Kidney (tissue), 14 donors: ENCODE results near the gene ORC3. TPM values are rescaled to one million over a fixed set of nuclear protein-coding genes. Genes with fewer than 3 reads are reported as not detected.
"Not testable (repeated sequence)": the region's sequence is repeated elsewhere in the genome, so short reads cannot be mapped to it uniquely, and the experiment has no call there.

ENCODE experiments used
- DNase-seq, 5 donors: peaks; one replicate each; pipeline ENCODE4 v3.0.0-alpha.2; 2013 to 2020
- FAIRE-seq: peaks from 2 replicates; lab custom pipeline; 2012; peaks lifted over from hg19 to GRCh38; lab: Jason Lieb, UNC
- H3K27ac ChIP-seq, 2 donors: one replicate each; pipeline ENCODE4 v1.7.0; 2013; ENCODE audit warnings: low read depth in 2 of 2, low read length in 2 of 2, inconsistent platforms in 1 of 2
- H3K27me3 ChIP-seq: one replicate; pipeline ENCODE4 v1.7.1; 2013; ENCODE audit warnings: low read length, inconsistent platforms; ENCODE audit not compliant: control insufficient read depth, insufficient read depth
- H3K36me3 ChIP-seq, 3 donors: one replicate each; pipeline versions ENCODE4 v1.7.0 to v1.7.1; 2013; ENCODE audit warnings: low read length in 3 of 3, control low read depth in 1 of 3, inconsistent platforms in 1 of 3; ENCODE audit not compliant: insufficient read depth in 3 of 3, control insufficient read depth in 2 of 3
- H3K4me1 ChIP-seq, 3 donors: one replicate each; pipeline versions ENCODE4 v1.7.0 to v1.7.1; 2013; ENCODE audit warnings: low read length in 3 of 3, inconsistent platforms in 1 of 3, low read depth in 1 of 3; ENCODE audit not compliant: control insufficient read depth in 2 of 3, insufficient read depth in 2 of 3
- H3K4me3 ChIP-seq, 3 donors: one replicate each; pipeline versions ENCODE4 v1.7.0 to v1.8.1; 2013; ENCODE audit warnings: low read length in 3 of 3, control low read depth in 1 of 3, inconsistent platforms in 1 of 3
- H3K9ac ChIP-seq, 3 donors: one replicate each; pipeline versions ENCODE4 v1.7.0 to v1.7.1; 2013; ENCODE audit warnings: low read length in 3 of 3, control low read depth in 1 of 3, inconsistent platforms in 1 of 3
- H3K9me3 ChIP-seq, 3 donors: one replicate each; pipeline versions ENCODE4 v1.7.0 to v1.7.1; 2013; ENCODE audit warnings: low read length in 3 of 3, control low read depth in 1 of 3, inconsistent platforms in 1 of 3; ENCODE audit not compliant: control insufficient read depth in 2 of 3, insufficient read depth in 1 of 3
- CTCF ChIP-seq: IDR thresholded peaks from 3 replicates; pipeline ENCODE4 v1.5.1; 2012; ENCODE audit warnings: mild to moderate bottlenecking, moderate library complexity, borderline replicate concordance; ENCODE audit not compliant: insufficient read depth; ENCODE audit errors: extremely low read depth
- intact Hi-C: fragments of 100-400 bp; cut with DNase I; formaldehyde crosslinking; loops from one replicate; pipeline ENCODE4 v1.11.1; 2022
- polyA plus RNA-seq: library from polyadenylated mRNA; stranded (reverse); fragments of 350-450 nt; fragmentation: Illumina TruSeq; extraction: RNeasy Lipid Tissue Mini Kit (QIAGEN cat#74804); gene quantifications from one replicate; pipeline ENCODE4 v1.2.3, GENCODE V29; 2014; ENCODE audit warnings: low read depth, low replicate concordance; ENCODE audit not compliant: insufficient read depth
- total RNA-seq: library from RNA; stranded (reverse); fragmentation: NEBNext Ultra II Directional; extraction: Animal tissue kit (Norgen Biotek cat#: 25700); gene quantifications from one replicate; pipeline ENCODE4 v1.2.1, GENCODE V29; 2021
- donor health status: control.
- donor health status: control.
- donor health status: control.
- donor health status: control.
- donor health status: control.
- donor health status: DM: yes; HTN: yes; CAD: no.
- donor health status: Normal renal cell carcinoma (clear cell type).

The ORC3 gene
- total and polyA plus RNA-seq, 2 donors from 2014 or later = 16.4 to 22.7 TPM

- H3K27ac ChIP-seq = no peak overlapping the region
- H3K9ac ChIP-seq = no peak overlapping the region
- H3K4me1 ChIP-seq = no peaks in the 10 kb centered on the region
- H3K4me3 ChIP-seq = no peak overlapping the region
- TF ChIP-seq CTCF = no peak
- intact Hi-C loops = no loop called here
- no peaks in the 10 kb centered on the region for H3K9me3 ChIP-seq
- no peak for DNase-seq
- no peaks in the 10 kb centered on the region for H3K36me3 ChIP-seq
- FAIRE-seq = no peak
- no peaks in the 10 kb centered on the region for H3K27me3 ChIP-seq
These were observed 10.6 kb downstream of the ORC3 start for GRCh38 chr6:87600576-87600975.

GRCh38 chr6:87606199-87606598, 16.3 kb downstream of the ORC3 start:
- Histone ChIP-seq H3K4me1 (no peaks in the 10 kb centered on the region), H3K27me3 (no peaks in the 10 kb centered on the region), H3K4me3 (no peak overlapping the region), H3K36me3 (peaks cover 2 to 4% (median 2%) of the 10 kb centered on the region in 3 donors), H3K9ac (no peak overlapping the region), H3K9me3 (no peaks in the 10 kb centered on the region), H3K27ac (no peak overlapping the region)
- FAIRE-seq (no peak), DNase-seq (peak in 2 of 5 donors; percentile 6 to 16)
- intact Hi-C loops = no loop called here
- no peak for TF ChIP-seq CTCF

GRCh38 chr6:87608802-87609201, 18.9 kb downstream of the ORC3 start:
- intact Hi-C loops = no loop called here
- no peak for TF ChIP-seq CTCF
- Histone ChIP-seq H3K4me1 (no peaks in the 10 kb centered on the region), H3K27ac (no peak overlapping the region), H3K36me3 (peaks cover 4 to 5% (median 4%) of the 10 kb centered on the region in 3 donors), H3K27me3 (no peaks in the 10 kb centered on the region), H3K9ac (no peak overlapping the region), H3K9me3 (no peaks in the 10 kb centered on the region), H3K4me3 (no peak overlapping the region)
- no peak for DNase-seq
- no peak for FAIRE-seq

GRCh38 chr6:87613018-87613417, 23.1 kb downstream of the ORC3 start:
- intact Hi-C loops, FAIRE-seq, H3K36me3 ChIP-seq, H3K4me1 ChIP-seq, H3K9ac ChIP-seq, H3K27me3 ChIP-seq, DNase-seq, H3K9me3 ChIP-seq, H3K27ac ChIP-seq, H3K4me3 ChIP-seq: not testable (repeated sequence)
